Lower leg skin (tissue), 4 donors: ENCODE measurements around the gene EDA. TPM values are rescaled to one million over a fixed set of nuclear protein-coding genes. Genes with fewer than 3 reads are reported as not detected.

Experiments
- DNase-seq, 2 donors: peaks; one replicate each; pipeline ENCODE4 v3.0.0-alpha.2; 2019; ENCODE audit warnings: low spot score in 2 of 2
- H3K4me3 ChIP-seq: fragments of 200-600 bp; sonication (generic); 2 replicates; pipeline ENCODE4 v1.5.1; 2017; ENCODE audit warnings: mild to moderate bottlenecking, low read depth; ENCODE audit not compliant: poor library complexity, severe bottlenecking
- CTCF ChIP-seq, 3 donors: fragments of 450-650 bp; IDR thresholded peaks; one replicate each; pipeline ENCODE4 v1.5.1; 2016; ENCODE audit warnings: antibody characterized with exemption in 3 of 3, mild to moderate bottlenecking in 3 of 3, moderate library complexity in 2 of 3
- POLR2A ChIP-seq, 2 donors: fragments of 450-650 bp; IDR thresholded peaks; one replicate each; pipeline ENCODE4 v1.6.1; 2016 to 2017; ENCODE audit warnings: antibody characterized with exemption in 2 of 2, mild to moderate bottlenecking in 1 of 2, moderate library complexity in 1 of 2
- WGBS, 2 donors: methylation state at CpG; one replicate each; pipeline ENCODE4 v1.1.5; 2018; 5-methylcytosine and 5-hydroxymethylcytosine counted together
- intact Hi-C: fragments of 100-400 bp; cut with DNase I; formaldehyde crosslinking; loops from one replicate; pipeline ENCODE4 v1.15.0; 2023; ENCODE audit warnings: low total_unique reads
- total RNA-seq, 4 donors: library from RNA; depleted of rRNA; stranded (reverse); fragments of >200 nt; gene quantifications; one replicate each; pipeline ENCODE4 v1.1.0, GENCODE V29; 2016

The EDA gene
- total RNA-seq, 4 donors from 2014 or later = 3.0 to 9.9 (median 4.5) TPM

- 69 to 91% methylated on average over 1 of the region's 1 CpG for WGBS, 2 donors
- no peak for DNase-seq
- TF ChIP-seq POLR2A (IDR thresholded peaks at IDR 0.05) = no peak
- no peak for TF ChIP-seq CTCF (IDR thresholded peaks at IDR 0.05)
Observed at GRCh38 chrX:69900491-69900890, 284.6 kb downstream of the EDA start.

GRCh38 chrX:69906447-69906846 lies 290.5 kb downstream of the EDA start:
- no peak overlapping the region for H3K4me3 ChIP-seq
- intact Hi-C loops = no loop called here
- DNase-seq = no peak
- TF ChIP-seq CTCF (IDR thresholded peaks at IDR 0.05) = no peak
- no peak for TF ChIP-seq POLR2A (IDR thresholded peaks at IDR 0.05)
- 79 to 92% methylated on average over 8 of the region's 8 CpGs for WGBS, 2 donors

More at GRCh38 chrX:69900491-69900890, 284.6 kb downstream of the EDA start:
- no peak overlapping the region for H3K4me3 ChIP-seq
- intact Hi-C loops = no loop called here

GRCh38 chrX:69914781-69915180 lies 298.9 kb downstream of the EDA start:
- DNase-seq = no peak
- no peak for TF ChIP-seq POLR2A (IDR thresholded peaks at IDR 0.05)
- intact Hi-C loops = no loop called here
- H3K4me3 ChIP-seq = no peak overlapping the region

GRCh38 chrX:69919749-69920148 lies 303.8 kb downstream of the EDA start:
- TF ChIP-seq POLR2A (IDR thresholded peaks at IDR 0.05) (no peak), CTCF (IDR thresholded peaks at IDR 0.05) (no peak)
- DNase-seq = no peak
- no peak overlapping the region for H3K4me3 ChIP-seq
- intact Hi-C loops = no loop called here

- intact Hi-C loops = no loop called here
- H3K4me3 ChIP-seq = no peak overlapping the region
- TF ChIP-seq CTCF (IDR thresholded peaks at IDR 0.05) (no peak), POLR2A (IDR thresholded peaks at IDR 0.05) (no peak)
- 58 to 61% methylated on average over 3 of the region's 3 CpGs for whole genome bisulfite sequencing, 2 donors
- no peak for DNase-seq
Observed at GRCh38 chrX:69932323-69932722, 316.4 kb downstream of the EDA start.

GRCh38 chrX:69948276-69948797 lies 332.4 kb downstream of the EDA start:
- TF ChIP-seq POLR2A (IDR thresholded peaks at IDR 0.05) (no peak), CTCF (IDR thresholded peaks at IDR 0.05) (no peak)
- WGBS, 2 donors = 41 to 63% methylated on average over 2 of the region's 2 CpGs
- no peak overlapping the region for H3K4me3 ChIP-seq
- intact Hi-C loops = no loop called here
- DNase-seq = no peak
